Measurements from ENCODE around the gene OFD1.

- TF ChIP-seq CTCF (IDR thresholded peaks at IDR 0.05; ENCODE audit: low read length), result no peak
- no peak for TF ChIP-seq EZH2 (optimal IDR thresholded peaks at IDR 0.05; ENCODE audit: low read depth, low read length)
- TF ChIP-seq EZH2phosphoT487 (IDR thresholded peaks at IDR 0.05; ENCODE audit: low read length), result no peak
Measured at GRCh38 chrX:13791559-13791958, 57.0 kb downstream of the OFD1 start.
